Gastroesophageal sphincter (tissue), 3 donors: ENCODE data around the gene NEDD9.

Source experiments
- CTCF ChIP-seq, 4 experiments: fragments of 200-600 bp in 2 of 4; fragments of 450-650 bp in 2 of 4; sonication (generic) in 1 of 4; IDR thresholded peaks; one replicate each; pipeline ENCODE4 v1.5.1; 2017 to 2019; ENCODE audit warnings: antibody characterized with exemption in 4 of 4, mild to moderate bottlenecking in 2 of 4, moderate library complexity in 2 of 4
- POLR2A ChIP-seq, 2 donors: fragments of 450-650 bp; IDR thresholded peaks; one replicate each; pipeline ENCODE4 v1.6.1; 2017; ENCODE audit warnings: antibody characterized with exemption in 2 of 2, mild to moderate bottlenecking in 2 of 2, moderate library complexity in 1 of 2

GRCh38 chr6:11218102-11218442 lies 14.4 kb downstream of the NEDD9 start:
- TF ChIP-seq POLR2A (IDR thresholded peaks at IDR 0.05) (no peak), CTCF (IDR thresholded peaks at IDR 0.05) (no peak)
